ENCODE results near the gene CWC27.

Gene CWC27

GRCh38 chr5:64979531-64979930 lies 210.8 kb downstream of the CWC27 start:
- Histone ChIP-seq H3K27me3 (ENCODE audit: control insufficient read depth in 2 of 2, insufficient read depth in 2 of 2, low read length in 2 of 2) (no peaks in the 10 kb centered on the region), H3K4me3 (ENCODE audit: low read length in 2 of 2) (no peak overlapping the region), H3K9me3 (ENCODE audit: control insufficient read depth in 2 of 2, low read length in 2 of 2) (no peaks in the 10 kb centered on the region), H3K4me1 (ENCODE audit: control insufficient read depth in 2 of 2, insufficient read depth in 2 of 2, low read length in 2 of 2) (no peaks in the 10 kb centered on the region), H3K36me3 (ENCODE audit: control insufficient read depth in 2 of 2, insufficient read depth in 2 of 2, low read length in 2 of 2) (peaks cover 2 to 3% of the 10 kb centered on the region in 2 donors), H3K27ac (ENCODE audit: low read depth in 2 of 2, low read length in 2 of 2) (no peak overlapping the region), H3K9ac (ENCODE audit: low read depth in 1 of 2, low read length in 2 of 2) (no peak overlapping the region)

GRCh38 chr5:64980176-64980575 lies 211.4 kb downstream of the CWC27 start:
- Histone ChIP-seq H3K9ac (ENCODE audit: low read depth in 1 of 2, low read length in 2 of 2) (no peak overlapping the region), H3K9me3 (ENCODE audit: control insufficient read depth in 2 of 2, low read length in 2 of 2) (no peaks in the 10 kb centered on the region), H3K27ac (ENCODE audit: low read depth in 2 of 2, low read length in 2 of 2) (no peak overlapping the region), H3K4me1 (ENCODE audit: control insufficient read depth in 2 of 2, insufficient read depth in 2 of 2, low read length in 2 of 2) (no peaks in the 10 kb centered on the region), H3K4me3 (ENCODE audit: low read length in 2 of 2) (no peak overlapping the region), H3K36me3 (ENCODE audit: control insufficient read depth in 2 of 2, insufficient read depth in 2 of 2, low read length in 2 of 2) (peaks cover 2 to 3% of the 10 kb centered on the region in 2 donors), H3K27me3 (ENCODE audit: control insufficient read depth in 2 of 2, insufficient read depth in 2 of 2, low read length in 2 of 2) (no peaks in the 10 kb centered on the region)

GRCh38 chr5:64987768-64988167 lies 219.0 kb downstream of the CWC27 start:
- Histone ChIP-seq H3K27me3 (ENCODE audit: control insufficient read depth in 2 of 2, insufficient read depth in 2 of 2, low read length in 2 of 2) (no peaks in the 10 kb centered on the region), H3K4me1 (ENCODE audit: control insufficient read depth in 2 of 2, insufficient read depth in 2 of 2, low read length in 2 of 2) (no peaks in the 10 kb centered on the region), H3K27ac (ENCODE audit: low read depth in 2 of 2, low read length in 2 of 2) (no peak overlapping the region), H3K9ac (ENCODE audit: low read depth in 1 of 2, low read length in 2 of 2) (no peak overlapping the region), H3K4me3 (ENCODE audit: low read length in 2 of 2) (no peak overlapping the region), H3K9me3 (ENCODE audit: control insufficient read depth in 2 of 2, low read length in 2 of 2) (no peaks in the 10 kb centered on the region), H3K36me3 (ENCODE audit: control insufficient read depth in 2 of 2, insufficient read depth in 2 of 2, low read length in 2 of 2) (no peaks in the 10 kb centered on the region)

GRCh38 chr5:65009207-65009606 lies 240.5 kb downstream of the CWC27 start:
- Histone ChIP-seq H3K36me3 (ENCODE audit: control insufficient read depth in 2 of 2, insufficient read depth in 2 of 2, low read length in 2 of 2) (no peaks in the 10 kb centered on the region), H3K27me3 (ENCODE audit: control insufficient read depth in 2 of 2, insufficient read depth in 2 of 2, low read length in 2 of 2) (no peaks in the 10 kb centered on the region), H3K4me1 (ENCODE audit: control insufficient read depth in 2 of 2, insufficient read depth in 2 of 2, low read length in 2 of 2) (peaks cover 3 to 9% of the 10 kb centered on the region in 2 donors), H3K27ac (ENCODE audit: low read depth in 2 of 2, low read length in 2 of 2) (no peak overlapping the region), H3K4me3 (ENCODE audit: low read length in 2 of 2) (no peak overlapping the region), H3K9me3 (ENCODE audit: control insufficient read depth in 2 of 2, low read length in 2 of 2) (no peaks in the 10 kb centered on the region), H3K9ac (ENCODE audit: low read depth in 1 of 2, low read length in 2 of 2) (no peak overlapping the region)

- Histone ChIP-seq H3K9ac (ENCODE audit: low read depth in 1 of 2, low read length in 2 of 2) (no peak overlapping the region), H3K9me3 (ENCODE audit: control insufficient read depth in 2 of 2, low read length in 2 of 2) (no peaks in the 10 kb centered on the region), H3K27me3 (ENCODE audit: control insufficient read depth in 2 of 2, insufficient read depth in 2 of 2, low read length in 2 of 2) (no peaks in the 10 kb centered on the region), H3K27ac (ENCODE audit: low read depth in 2 of 2, low read length in 2 of 2) (no peak overlapping the region), H3K4me1 (ENCODE audit: control insufficient read depth in 2 of 2, insufficient read depth in 2 of 2, low read length in 2 of 2) (peaks cover 3 to 9% of the 10 kb centered on the region in 2 donors), H3K4me3 (ENCODE audit: low read length in 2 of 2) (no peak overlapping the region), H3K36me3 (ENCODE audit: control insufficient read depth in 2 of 2, insufficient read depth in 2 of 2, low read length in 2 of 2) (no peaks in the 10 kb centered on the region)
Measured at GRCh38 chr5:65010841-65011240, 242.1 kb downstream of the CWC27 start.

GRCh38 chr5:65012301-65012892 lies 243.7 kb downstream of the CWC27 start:
- H3K4me3 ChIP-seq (ENCODE audit: low read length in 2 of 2): no peak overlapping the region
- H3K9me3 ChIP-seq (ENCODE audit: control insufficient read depth in 2 of 2, low read length in 2 of 2): no peaks in the 10 kb centered on the region
- H3K9ac ChIP-seq (ENCODE audit: low read depth in 1 of 2, low read length in 2 of 2): no peak overlapping the region
- H3K27ac ChIP-seq (ENCODE audit: low read depth in 2 of 2, low read length in 2 of 2): no peak overlapping the region
- no peaks in the 10 kb centered on the region for H3K27me3 ChIP-seq (ENCODE audit: control insufficient read depth in 2 of 2, insufficient read depth in 2 of 2, low read length in 2 of 2)
- no peaks in the 10 kb centered on the region for H3K36me3 ChIP-seq (ENCODE audit: control insufficient read depth in 2 of 2, insufficient read depth in 2 of 2, low read length in 2 of 2)
- H3K4me1 ChIP-seq (ENCODE audit: control insufficient read depth in 2 of 2, insufficient read depth in 2 of 2, low read length in 2 of 2): peaks cover 3 to 9% of the 10 kb centered on the region in 2 donors

GRCh38 chr5:65013166-65013565 lies 244.4 kb downstream of the CWC27 start:
- H3K4me1 ChIP-seq (ENCODE audit: control insufficient read depth in 2 of 2, insufficient read depth in 2 of 2, low read length in 2 of 2): peaks cover 3 to 9% of the 10 kb centered on the region in 2 donors
- H3K36me3 ChIP-seq (ENCODE audit: control insufficient read depth in 2 of 2, insufficient read depth in 2 of 2, low read length in 2 of 2): no peaks in the 10 kb centered on the region
- H3K27ac ChIP-seq (ENCODE audit: low read depth in 2 of 2, low read length in 2 of 2): no peak overlapping the region
- H3K4me3 ChIP-seq (ENCODE audit: low read length in 2 of 2): no peak overlapping the region
- no peaks in the 10 kb centered on the region for H3K9me3 ChIP-seq (ENCODE audit: control insufficient read depth in 2 of 2, low read length in 2 of 2)
- no peaks in the 10 kb centered on the region for H3K27me3 ChIP-seq (ENCODE audit: control insufficient read depth in 2 of 2, insufficient read depth in 2 of 2, low read length in 2 of 2)
- H3K9ac ChIP-seq (ENCODE audit: low read depth in 1 of 2, low read length in 2 of 2): no peak overlapping the region

- H3K4me1 ChIP-seq (ENCODE audit: control insufficient read depth in 2 of 2, insufficient read depth in 2 of 2, low read length in 2 of 2): peaks cover 3 to 9% of the 10 kb centered on the region in 2 donors
- H3K36me3 ChIP-seq (ENCODE audit: control insufficient read depth in 2 of 2, insufficient read depth in 2 of 2, low read length in 2 of 2): no peaks in the 10 kb centered on the region
- no peaks in the 10 kb centered on the region for H3K27me3 ChIP-seq (ENCODE audit: control insufficient read depth in 2 of 2, insufficient read depth in 2 of 2, low read length in 2 of 2)
- no peaks in the 10 kb centered on the region for H3K9me3 ChIP-seq (ENCODE audit: control insufficient read depth in 2 of 2, low read length in 2 of 2)
- H3K9ac ChIP-seq (ENCODE audit: low read depth in 1 of 2, low read length in 2 of 2): no peak overlapping the region
- H3K27ac ChIP-seq (ENCODE audit: low read depth in 2 of 2, low read length in 2 of 2): no peak overlapping the region
- no peak overlapping the region for H3K4me3 ChIP-seq (ENCODE audit: low read length in 2 of 2)
Measured at GRCh38 chr5:65014769-65015168, 246.0 kb downstream of the CWC27 start.

GRCh38 chr5:65015767-65016166 lies 247.0 kb downstream of the CWC27 start:
- H3K4me1 ChIP-seq (ENCODE audit: control insufficient read depth in 2 of 2, insufficient read depth in 2 of 2, low read length in 2 of 2): peaks cover 3 to 6% of the 10 kb centered on the region in 2 donors
- no peak overlapping the region for H3K4me3 ChIP-seq (ENCODE audit: low read length in 2 of 2)
- no peak overlapping the region for H3K27ac ChIP-seq (ENCODE audit: low read depth in 2 of 2, low read length in 2 of 2)
- no peaks in the 10 kb centered on the region for H3K36me3 ChIP-seq (ENCODE audit: control insufficient read depth in 2 of 2, insufficient read depth in 2 of 2, low read length in 2 of 2)
- H3K9me3 ChIP-seq (ENCODE audit: control insufficient read depth in 2 of 2, low read length in 2 of 2): no peaks in the 10 kb centered on the region
- H3K27me3 ChIP-seq (ENCODE audit: control insufficient read depth in 2 of 2, insufficient read depth in 2 of 2, low read length in 2 of 2): no peaks in the 10 kb centered on the region
- H3K9ac ChIP-seq (ENCODE audit: low read depth in 1 of 2, low read length in 2 of 2): no peak overlapping the region

GRCh38 chr5:65017636-65018035 lies 248.9 kb downstream of the CWC27 start:
- Histone ChIP-seq H3K9ac (ENCODE audit: low read depth in 1 of 2, low read length in 2 of 2) (no peak overlapping the region), H3K4me3 (ENCODE audit: low read length in 2 of 2) (no peak overlapping the region), H3K27me3 (ENCODE audit: control insufficient read depth in 2 of 2, insufficient read depth in 2 of 2, low read length in 2 of 2) (no peaks in the 10 kb centered on the region), H3K36me3 (ENCODE audit: control insufficient read depth in 2 of 2, insufficient read depth in 2 of 2, low read length in 2 of 2) (no peaks in the 10 kb centered on the region), H3K27ac (ENCODE audit: low read depth in 2 of 2, low read length in 2 of 2) (no peak overlapping the region), H3K9me3 (ENCODE audit: control insufficient read depth in 2 of 2, low read length in 2 of 2) (no peaks in the 10 kb centered on the region), H3K4me1 (ENCODE audit: control insufficient read depth in 2 of 2, insufficient read depth in 2 of 2, low read length in 2 of 2) (no peaks in the 10 kb centered on the region)

- H3K9me3 ChIP-seq (ENCODE audit: control insufficient read depth in 2 of 2, low read length in 2 of 2): no peaks in the 10 kb centered on the region
- no peak overlapping the region for H3K9ac ChIP-seq (ENCODE audit: low read depth in 1 of 2, low read length in 2 of 2)
- H3K4me1 ChIP-seq (ENCODE audit: control insufficient read depth in 2 of 2, insufficient read depth in 2 of 2, low read length in 2 of 2): no peaks in the 10 kb centered on the region
- no peaks in the 10 kb centered on the region for H3K27me3 ChIP-seq (ENCODE audit: control insufficient read depth in 2 of 2, insufficient read depth in 2 of 2, low read length in 2 of 2)
- no peak overlapping the region for H3K27ac ChIP-seq (ENCODE audit: low read depth in 2 of 2, low read length in 2 of 2)
- no peaks in the 10 kb centered on the region for H3K36me3 ChIP-seq (ENCODE audit: control insufficient read depth in 2 of 2, insufficient read depth in 2 of 2, low read length in 2 of 2)
- no peak overlapping the region for H3K4me3 ChIP-seq (ENCODE audit: low read length in 2 of 2)
Measured at GRCh38 chr5:65018763-65019162, 250.0 kb downstream of the CWC27 start.
